Measurements from ENCODE around the gene PCK1.

- peak; percentile 31 to 81 (median 63) for TF ChIP-seq CTCF (IDR thresholded peaks at IDR 0.05)
- no peak for TF ChIP-seq POLR2A (IDR thresholded peaks at IDR 0.05)
Measured at GRCh38 chr20:57514273-57514751, 46.6 kb upstream of the PCK1 start.

Data from ovary (tissue), 3 donors.